OCI-M2 (cell line): ENCODE results near the gene NRG4.
"Not testable (repeated sequence)": the region's sequence is repeated elsewhere in the genome, so short reads cannot be mapped to it uniquely, and the experiment has no call there.

Experiments used
- DNase-seq: peaks from one replicate; lab custom pipeline; 2025; ENCODE audit not compliant: unreplicated experiment; lab: John Stamatoyannopoulos, UW

Gene NRG4, protein sequence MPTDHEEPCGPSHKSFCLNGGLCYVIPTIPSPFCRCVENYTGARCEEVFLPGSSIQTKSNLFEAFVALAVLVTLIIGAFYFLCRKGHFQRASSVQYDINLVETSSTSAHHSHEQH

DNA sequence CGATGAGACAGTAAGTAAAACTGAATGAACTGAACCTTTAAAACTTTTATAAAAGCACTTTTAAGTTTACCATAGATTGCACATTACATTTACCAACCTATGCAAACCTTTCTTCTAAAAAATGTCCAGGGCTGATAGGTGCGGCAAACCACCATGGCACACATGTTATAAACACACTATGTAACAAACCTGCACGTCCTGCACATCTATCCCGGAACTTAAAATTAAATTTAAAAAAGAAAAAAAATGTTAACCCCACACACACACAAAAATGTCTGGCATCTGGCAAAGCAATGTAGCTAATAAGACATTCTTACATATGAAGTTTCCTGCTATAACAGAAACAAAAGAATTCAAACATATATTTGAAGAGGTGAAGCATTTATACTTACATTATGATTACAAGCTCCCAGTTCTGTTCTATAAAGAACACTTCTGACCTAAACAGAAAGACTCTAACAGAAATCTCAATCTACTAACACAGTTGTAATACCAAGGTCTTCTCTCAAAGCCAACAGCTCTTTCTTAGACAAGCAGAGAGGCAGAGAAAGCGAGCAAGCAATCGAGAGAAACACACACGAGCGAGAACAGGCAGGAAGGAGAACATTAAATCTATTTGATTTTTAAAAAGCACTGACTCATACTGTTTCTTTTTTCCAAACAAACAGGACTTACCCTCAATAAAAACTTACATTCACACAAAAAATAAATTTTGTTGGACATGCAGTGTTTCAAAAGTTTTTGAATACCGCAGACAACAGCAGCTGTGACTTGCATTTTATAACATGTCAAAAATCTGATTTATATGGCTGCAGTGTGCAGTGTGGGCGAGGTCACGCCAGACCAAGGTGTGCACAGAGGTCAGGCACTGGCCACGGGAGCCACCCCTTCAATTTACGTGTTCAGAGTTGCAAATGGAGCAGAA is at the start of gene NRG4:
TSS of gene NRG4 (minus strand) at position 798 of the 925 bp plus-strand sequence. CDS start 1,194 bp downstream, outside the sequence.
- DNase-seq = no peak

DNA sequence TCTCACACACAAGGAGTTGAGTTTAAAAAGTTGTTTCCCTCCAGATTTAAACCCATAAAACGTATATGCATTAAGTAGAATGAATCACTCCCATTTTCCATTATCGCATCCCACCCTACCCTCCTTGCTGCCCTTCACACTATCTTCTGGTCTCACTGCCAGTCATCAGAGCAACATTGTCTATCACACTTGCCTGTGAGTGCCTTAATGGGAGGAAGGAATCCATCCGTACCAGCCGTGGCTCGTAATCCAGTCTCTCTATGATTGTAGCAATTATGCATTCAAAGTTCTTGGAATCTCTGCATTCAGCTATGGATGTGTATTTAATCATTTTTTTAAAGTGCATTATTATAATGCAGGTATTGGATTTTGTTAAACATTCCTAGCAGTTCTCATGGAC is 49.5 kb upstream of the NRG4 start:
- DNase-seq = no peak

DNA sequence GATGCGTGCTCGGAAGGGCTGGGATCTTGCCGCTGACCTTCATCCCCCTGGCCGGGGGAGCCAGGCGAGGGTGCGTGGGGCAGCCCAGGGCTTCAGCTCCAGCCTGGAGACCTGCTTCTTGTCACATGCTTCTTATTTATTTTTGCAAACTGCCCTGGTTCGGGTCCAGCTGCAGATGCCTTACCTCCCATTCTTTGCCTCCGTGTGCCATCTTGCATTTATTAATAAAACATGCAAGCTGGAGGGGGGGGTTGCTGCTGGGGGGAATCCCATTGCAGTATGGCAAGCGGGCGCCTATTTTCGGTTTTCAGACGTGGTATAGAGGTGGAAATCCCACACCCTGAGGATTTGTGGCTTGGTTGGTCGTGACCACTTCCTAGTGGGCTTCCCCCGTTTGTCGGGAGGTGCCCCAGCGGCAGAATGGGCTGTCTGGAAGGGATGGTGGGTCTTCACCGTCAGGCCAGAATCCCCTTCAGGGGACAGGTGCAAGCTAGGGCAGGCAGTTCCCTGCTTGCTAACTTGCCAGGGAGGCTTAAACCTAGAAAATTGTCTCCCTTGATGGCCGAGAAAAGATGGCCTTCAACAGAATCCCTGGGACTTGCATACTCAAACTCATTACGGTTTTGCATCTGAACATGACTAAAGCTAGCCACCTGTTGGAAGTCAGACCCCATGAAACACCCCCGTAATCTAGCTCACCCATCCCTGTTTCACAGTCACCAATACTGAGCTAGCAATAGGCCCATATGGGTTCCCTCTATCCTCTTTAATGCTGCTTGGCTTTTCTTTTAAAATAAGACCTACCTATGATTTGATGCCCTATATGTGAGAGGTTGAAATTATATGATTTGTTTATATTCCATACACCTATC is 48.1 kb upstream of the NRG4 start:
- DNase-seq = no peak

DNA sequence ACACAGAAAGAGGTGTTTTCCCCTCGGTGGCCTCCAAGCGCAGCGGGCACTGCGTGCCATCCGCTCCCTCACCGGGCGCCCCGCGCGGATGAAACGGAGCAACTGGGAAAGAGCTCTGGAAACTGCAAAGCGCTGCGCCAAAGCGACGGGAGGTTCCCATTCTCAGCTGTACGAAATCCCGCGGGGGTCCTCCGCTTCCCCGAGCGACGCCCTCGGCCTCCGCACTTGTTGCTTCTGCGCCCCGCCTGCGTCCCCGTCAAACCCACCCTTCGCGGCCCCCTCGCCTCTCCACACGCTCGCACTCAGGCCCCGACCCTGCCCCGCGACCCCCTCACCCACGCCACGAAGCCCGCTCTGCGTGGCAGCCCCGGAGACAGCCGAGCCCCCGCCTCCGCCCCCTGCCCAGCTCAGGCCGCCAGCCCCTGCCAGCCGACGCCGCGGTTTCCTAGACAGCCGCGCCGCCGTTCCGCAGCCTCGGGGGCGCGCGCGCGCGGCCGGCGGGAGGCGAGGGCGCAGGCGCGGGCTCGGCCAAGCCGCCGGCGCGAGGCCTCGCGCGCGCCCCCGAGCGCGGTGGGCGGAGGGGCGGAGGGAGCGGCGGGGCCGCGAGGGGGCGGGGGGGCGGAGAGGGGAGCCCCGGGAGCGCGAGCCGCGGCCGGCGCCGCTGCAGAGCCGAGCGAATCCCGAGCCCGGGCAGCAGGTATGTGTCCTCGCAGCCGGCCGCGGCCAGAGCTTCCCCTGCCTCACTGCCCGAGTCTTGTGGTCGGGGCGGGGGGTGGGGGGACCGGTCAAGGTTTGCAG is 47.3 kb upstream of the NRG4 start, which contains the start of gene TMEM266:
TSS of gene TMEM266 (plus strand) at position 666 of the 798 bp plus-strand sequence. CDS start 74,279 bp downstream, outside the sequence.
- DNase-seq = no peak

DNA sequence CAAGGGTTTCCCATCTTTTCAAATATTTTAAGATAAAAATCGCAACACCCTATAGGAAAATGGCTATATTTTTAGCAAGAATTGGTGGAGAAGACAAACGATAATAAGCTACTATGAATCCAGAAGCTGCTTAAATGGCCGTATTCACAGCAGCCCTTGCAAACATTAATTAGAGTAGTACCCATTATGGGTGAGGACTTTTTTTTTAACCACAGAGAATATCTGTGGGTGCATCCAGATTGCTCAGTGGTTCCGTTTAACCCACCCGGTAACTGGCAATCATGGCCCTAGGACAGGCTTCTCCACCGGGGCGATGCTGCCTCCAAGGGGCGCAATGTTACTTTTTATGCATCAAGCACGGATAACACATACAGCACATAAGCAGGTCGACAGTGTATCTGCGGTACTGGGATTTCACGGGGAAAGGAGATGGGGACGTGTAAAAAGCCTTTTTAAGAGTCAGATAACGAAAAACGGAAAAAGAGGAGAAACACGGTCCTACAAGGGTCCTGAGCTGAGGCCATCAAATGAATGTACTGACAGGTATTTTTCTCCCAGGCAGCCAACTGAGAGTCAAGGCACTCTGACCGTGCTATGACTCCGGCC is 46.6 kb upstream of the NRG4 start:
- no peak for DNase-seq

DNA sequence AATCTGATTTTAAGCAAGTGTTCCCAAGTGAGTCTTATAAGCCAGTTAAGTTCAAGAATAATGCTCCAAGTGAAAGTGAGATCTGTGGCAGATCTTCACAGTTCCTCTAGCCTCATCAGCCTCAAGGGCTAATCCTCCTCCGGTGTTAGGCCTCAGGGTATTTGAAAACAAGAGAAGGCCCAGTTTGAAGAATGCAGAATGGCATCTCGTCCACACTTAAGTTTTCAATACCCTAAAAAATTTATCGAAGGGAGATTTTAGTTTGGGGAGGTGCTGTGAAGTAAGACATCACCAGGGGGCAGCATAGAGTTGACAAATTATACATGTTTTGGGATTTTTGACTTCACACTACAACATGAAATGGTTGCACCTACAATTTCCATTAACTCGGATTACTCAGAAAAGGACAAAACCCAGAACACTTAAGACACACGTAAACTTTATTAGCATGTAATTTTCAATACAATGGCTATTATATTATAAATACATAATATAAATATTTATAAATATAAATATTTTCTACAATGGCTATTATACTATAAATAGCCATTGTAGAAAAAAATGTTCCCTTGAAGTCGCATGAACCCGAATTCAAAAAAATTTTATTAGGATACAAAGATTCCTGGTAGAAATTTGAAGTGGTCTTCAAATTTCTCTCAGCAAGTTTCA is 45.2 kb upstream of the NRG4 start:
- no peak for DNase-seq

DNA sequence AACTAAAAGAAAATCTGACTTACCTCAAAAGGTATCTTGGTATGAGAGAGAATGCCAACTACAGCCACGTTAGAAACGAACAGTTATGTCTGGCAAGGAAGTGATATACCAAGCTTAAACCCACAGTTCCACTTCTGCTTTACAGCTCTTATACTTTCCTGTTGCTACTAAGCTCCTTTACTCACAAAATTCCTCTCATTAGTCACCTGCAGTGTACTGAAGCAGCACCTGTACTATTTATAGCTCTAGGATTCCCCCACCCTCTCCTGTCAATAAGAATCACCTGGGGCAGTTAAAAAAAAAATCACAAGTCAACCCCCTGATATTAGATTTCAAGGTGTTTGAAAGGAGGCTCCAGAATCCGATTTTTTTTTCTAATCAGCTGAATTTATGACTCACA is 44.7 kb upstream of the NRG4 start:
- no peak for DNase-seq

DNA sequence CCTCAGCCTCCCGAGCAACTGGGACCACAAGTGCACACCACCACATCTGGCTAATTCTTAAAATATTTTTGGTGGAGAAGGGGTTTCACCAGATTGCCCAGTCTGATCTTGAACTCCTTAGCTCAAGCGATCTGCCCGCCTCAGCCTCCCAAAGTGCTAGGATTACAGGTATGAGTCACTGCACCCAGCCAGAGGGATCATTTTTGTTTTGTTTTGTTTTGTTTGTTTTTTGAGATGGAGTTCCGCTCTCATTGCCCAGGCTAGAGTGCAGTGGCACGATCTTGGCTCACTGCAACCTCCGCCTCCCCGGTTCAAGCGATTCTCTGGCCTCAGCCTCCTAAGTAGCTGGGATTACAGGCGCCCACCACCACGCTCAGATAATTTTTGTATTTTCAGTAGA is 42.0 kb upstream of the NRG4 start:
- DNase-seq = not testable (repeated sequence)

DNA sequence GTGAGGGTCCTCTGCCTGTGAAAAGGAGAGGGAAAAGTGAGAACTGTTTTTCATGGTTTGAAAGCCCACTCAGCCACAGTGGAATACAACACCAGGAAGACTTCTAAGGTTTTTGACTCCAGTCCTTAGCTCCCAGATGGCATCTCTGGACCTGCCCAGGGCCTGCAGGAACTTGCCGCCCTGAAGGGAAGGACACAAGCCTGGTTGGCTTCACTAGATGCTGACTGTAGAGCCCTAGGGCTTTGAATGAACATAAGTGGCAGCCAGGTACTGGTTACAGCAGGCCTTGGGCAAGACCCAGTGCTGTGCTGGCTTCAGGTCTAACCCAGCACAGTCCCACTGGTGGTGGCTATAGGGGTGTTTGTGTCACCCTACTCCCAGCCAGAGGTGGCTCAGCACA is 26.3 kb upstream of the NRG4 start:
- DNase-seq = no peak

DNA sequence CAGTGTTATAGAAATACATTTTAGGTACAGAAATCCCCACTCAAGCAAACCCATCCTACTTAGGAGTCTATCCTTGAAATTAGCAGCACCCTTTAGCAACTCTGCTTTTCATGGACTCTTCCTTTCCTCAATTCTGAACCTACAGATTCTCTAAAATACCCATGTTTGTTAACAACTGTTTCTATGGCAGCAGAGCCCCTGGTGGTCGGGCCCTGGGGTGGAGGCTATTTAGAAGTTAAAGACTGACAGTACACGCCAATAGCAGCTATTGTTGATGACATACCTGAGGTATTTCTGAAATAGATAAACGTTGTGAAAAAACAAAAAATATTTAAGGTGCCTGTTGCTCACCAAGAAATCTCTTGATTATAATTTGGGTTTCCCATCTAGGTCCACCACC is 23.4 kb upstream of the NRG4 start:
- no peak for DNase-seq

DNA sequence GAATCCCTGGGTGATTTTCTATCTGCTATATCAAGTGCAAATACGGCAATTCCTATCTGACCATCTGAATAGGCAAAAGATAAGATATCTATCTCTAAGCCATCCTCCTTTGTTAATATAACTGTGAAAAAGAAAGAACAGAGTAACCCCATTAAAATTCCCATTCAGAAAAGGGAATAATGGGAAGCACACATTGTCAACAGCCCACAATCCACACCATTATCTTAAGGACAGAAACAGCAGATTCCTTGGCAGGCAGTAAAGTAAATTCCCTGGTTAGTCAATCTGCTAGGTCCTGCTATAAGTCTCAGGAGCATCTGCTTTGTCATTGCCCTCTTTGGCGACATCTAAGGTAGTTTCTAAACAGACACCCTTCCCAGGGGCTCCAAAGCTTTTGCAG is 21.9 kb upstream of the NRG4 start:
- DNase-seq = no peak

DNA sequence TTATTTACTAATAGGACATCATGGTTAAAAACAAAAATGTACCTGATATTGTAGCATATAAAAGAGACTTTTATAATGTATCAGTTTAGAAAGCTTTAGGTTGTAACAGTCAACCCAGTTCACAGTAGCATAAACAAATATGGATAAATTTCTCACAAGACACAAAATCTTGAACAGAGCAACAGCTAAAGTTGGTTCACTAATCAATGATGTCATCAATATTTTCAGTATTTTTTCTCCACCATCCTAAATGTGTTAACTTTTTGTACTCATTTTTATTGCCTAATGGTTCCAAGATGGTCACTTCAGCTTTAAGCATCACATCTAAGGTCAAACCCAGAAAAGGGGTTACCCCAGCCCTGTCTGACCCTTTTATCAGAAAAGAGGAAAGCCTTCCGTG is 21.2 kb upstream of the NRG4 start:
- no peak for DNase-seq

DNA sequence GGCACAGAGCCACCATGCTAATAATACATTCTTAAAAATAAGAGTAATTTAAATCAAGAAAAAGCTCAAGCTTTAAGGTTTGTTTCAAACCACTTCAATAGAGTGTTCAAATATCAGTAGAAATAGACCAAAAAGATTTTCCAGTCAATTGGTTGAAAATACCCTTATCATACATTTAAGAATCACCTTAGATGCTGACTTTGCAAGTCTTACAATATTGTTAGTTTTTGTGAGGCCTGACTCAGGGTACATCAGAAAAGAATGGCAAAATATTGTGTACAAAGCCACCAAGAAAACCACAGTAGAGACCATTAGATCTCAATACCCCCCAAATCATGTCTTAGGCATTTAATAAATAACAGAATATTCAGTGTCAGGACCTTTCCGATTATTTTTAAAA is 19.8 kb upstream of the NRG4 start:
- DNase-seq = no peak

DNA sequence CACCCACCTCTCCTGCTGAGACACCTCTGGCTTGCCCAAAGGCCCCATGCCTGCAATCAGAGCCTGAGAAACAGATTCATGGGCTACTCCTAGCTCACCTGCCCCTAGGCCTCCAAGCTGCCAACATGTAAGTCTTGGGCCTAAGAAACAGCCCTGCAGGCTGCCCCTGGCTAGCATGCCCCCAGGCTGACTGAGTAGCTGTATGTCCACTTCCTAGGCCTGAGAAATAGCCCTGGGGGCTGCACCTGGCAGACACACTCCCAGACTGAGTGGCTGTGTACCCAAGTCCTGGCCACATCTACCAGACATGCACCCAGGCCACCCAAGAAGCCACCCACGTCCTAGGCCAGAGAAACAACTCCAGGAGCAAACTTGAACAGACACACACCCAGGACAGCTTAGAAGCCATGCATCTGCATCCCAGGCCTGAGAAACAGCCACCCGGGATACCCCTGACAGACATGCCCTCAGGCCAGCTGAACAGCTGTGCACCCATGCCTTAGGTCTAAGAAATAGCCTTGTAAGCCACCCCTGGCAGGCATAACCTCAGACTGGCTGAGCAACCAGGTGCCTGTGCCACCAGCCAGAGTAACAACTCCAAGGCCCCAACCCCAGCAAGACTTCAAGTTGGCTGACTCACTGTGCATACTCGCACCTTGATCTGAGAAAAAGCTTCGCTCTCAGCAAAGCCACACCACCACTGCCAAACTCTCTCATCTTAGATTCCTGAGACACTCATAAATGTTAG is 12.0 kb upstream of the NRG4 start:
- no peak for DNase-seq

DNA sequence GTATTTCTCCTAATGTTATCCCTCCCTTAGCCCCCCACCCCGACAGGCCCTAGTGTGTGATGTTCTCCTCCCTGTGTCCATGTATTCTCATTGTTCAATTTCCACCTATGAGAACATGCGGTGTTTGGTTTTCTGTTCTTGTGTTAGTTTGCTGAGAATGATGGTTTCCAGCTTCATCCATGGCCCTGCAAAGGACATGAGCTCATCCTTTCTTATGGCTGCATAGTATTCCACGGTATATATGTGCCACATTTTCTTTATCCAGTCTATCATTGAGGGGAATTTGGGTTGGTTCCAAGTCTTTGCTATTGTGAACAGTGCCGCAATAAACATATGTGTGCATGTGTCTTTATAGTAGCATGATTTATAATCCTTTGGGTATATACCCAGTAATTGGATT is 1.2 kb upstream of the NRG4 start:
- DNase-seq = not testable (repeated sequence)

DNA sequence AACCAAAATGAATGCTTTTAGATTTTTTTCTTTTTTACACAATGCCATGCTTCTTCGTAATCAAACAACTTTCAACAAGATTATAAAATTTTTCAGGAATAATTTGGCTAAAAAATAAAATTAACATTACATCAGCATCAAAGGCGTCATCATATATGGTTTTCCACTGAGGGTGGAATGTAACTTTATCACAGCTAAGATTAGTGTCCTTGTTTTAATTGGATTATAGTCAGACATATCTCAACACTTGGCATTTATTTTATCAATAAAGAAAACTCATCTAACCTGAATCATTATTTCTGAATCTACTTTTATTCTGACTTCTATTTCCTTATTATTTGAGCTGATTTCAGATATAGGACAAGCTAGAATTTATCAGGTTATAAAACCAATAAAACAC is 1.6 kb downstream of the NRG4 start:
- no peak for DNase-seq

DNA sequence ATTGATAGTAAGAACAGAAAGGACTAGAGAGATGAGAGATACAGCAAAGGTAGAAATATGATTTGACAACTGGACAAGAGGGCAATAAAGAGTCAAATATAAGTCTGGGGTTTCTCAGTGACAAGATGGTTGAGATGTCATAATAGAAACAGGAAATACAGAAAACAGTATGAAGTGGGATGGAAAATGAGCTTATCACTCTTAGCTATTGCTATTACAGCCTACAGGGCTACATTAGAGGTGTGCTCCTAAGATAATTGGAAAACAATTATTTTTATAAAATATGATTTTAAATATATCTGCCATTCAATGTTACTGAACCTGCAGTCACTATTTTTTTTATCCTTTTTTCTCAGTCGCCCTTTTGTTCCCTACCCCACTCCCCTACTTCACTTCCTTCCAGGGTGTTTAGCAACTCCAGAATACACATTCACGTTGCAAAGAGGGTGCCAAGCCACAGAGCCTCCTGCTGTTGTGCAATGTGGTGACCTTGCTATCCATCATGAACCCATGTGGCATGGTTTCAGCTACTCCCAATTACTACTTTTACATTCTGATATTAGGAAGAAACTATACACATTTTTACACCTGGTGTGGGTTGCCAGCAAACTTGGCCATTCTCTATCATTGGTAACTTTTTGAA is 6.0 kb downstream of the NRG4 start:
- no peak for DNase-seq

DNA sequence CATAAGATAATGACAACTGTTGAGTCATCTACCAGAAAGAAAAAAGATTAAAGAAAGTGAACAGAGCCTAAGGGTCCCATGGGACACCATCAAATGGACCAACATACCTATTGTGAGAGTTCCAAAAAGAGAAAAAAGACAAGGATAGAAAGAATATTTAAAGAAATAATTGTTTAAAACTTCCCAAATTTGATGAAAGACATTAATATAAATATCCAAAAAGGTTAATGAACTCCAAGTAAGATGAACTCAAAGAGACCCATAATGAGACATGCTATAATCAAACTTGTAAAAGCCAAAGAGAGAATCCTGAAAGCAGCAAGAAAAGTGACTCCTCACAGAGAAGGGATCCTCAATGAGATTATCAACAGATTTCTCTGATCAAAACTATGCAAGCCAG is 8.9 kb downstream of the NRG4 start:
- no peak for DNase-seq

DNA sequence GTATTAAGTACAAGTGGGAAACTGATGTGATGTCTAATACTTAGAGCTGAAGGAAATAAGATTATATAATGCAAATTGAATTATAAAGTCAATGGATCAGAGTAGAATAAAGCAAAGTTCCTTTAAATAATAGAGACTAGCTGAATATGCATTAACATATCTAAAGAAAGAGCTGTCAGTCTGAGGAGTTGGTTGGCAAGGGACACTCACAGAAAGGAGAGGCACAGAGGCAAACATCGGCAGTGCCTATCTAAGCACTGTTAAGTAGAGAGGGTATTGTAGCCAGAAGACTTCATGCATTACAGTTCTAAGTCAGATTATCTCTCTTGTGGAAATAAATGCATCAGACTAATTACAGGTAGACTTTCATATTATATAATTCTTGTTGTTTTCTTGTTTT is 16.6 kb downstream of the NRG4 start:
- DNase-seq = no peak
